OCI-LY1 (cell line): Measurements from ENCODE around the gene FADS2.

Experiments used
- H2AFZ ChIP-seq: fragments of 200-600 bp; sonication (generic), shearing (Covaris generic); 2 replicates; pipeline ENCODE4 v1.6.0; 2014; ENCODE audit warnings: antibody characterized with exemption, mild to moderate bottlenecking, low read length
- H3F3A ChIP-seq: fragments of 200-600 bp; sonication (generic), shearing (Covaris generic); 2 replicates; pipeline ENCODE4 v1.6.0; 2014; ENCODE audit warnings: mild to moderate bottlenecking, antibody characterized with exemption, low read length, moderate library complexity; ENCODE audit not compliant: insufficient read depth
- H3K27ac ChIP-seq: fragments of 200-600 bp; sonication (generic); 2 replicates; pipeline ENCODE4 v1.5.1; 2014; ENCODE audit warnings: low read length, mixed run types, mild to moderate bottlenecking, low read depth; ENCODE audit not compliant: poor library complexity, severe bottlenecking
- H3K27me3 ChIP-seq: fragments of 200-600 bp; sonication (generic); 2 replicates; pipeline ENCODE4 v1.6.0; 2014; ENCODE audit warnings: antibody characterized with exemption, mild to moderate bottlenecking, low read length, moderate library complexity; ENCODE audit not compliant: insufficient read depth
- H3K36me3 ChIP-seq: fragments of 200-600 bp; sonication (generic); 2 replicates; pipeline ENCODE4 v1.6.1; 2014; ENCODE audit warnings: mild to moderate bottlenecking, antibody characterized with exemption, low read length, moderate library complexity, mixed read lengths; ENCODE audit not compliant: insufficient read depth
- H3K4me1 ChIP-seq: fragments of 200-600 bp; sonication (generic); 2 replicates; pipeline ENCODE4 v1.5.1; 2014; ENCODE audit warnings: mild to moderate bottlenecking, low read length, moderate library complexity; ENCODE audit not compliant: insufficient read depth, severe bottlenecking
- H3K4me2 ChIP-seq: fragments of 200-600 bp; sonication (generic), shearing (Covaris generic); 2 replicates; pipeline ENCODE4 v1.6.1; 2014; ENCODE audit warnings: low read length
- H3K4me3 ChIP-seq: fragments of 200-600 bp; sonication (generic); 2 replicates; pipeline ENCODE4 v1.5.1; 2014; ENCODE audit warnings: low read length, low read depth, mild to moderate bottlenecking, mixed read lengths; ENCODE audit not compliant: poor library complexity, severe bottlenecking
- H3K79me2 ChIP-seq: fragments of 200-600 bp; shearing (Covaris generic); 2 replicates; pipeline ENCODE4 v1.6.1; 2016; ENCODE audit warnings: mixed run types, low read length, mixed read lengths; ENCODE audit not compliant: insufficient read depth
- H3K9ac ChIP-seq: fragments of 200-600 bp; sonication (generic), shearing (Covaris generic); 2 replicates; pipeline ENCODE4 v1.6.1; 2014; ENCODE audit warnings: mild to moderate bottlenecking, low read length, mixed read lengths
- H3K9me2 ChIP-seq: fragments of 200-600 bp; sonication (generic), shearing (Covaris generic); 2 replicates; pipeline ENCODE4 v1.6.1; 2014; ENCODE audit warnings: low read depth, mild to moderate bottlenecking, low read length, mixed read lengths
- H3K9me3 ChIP-seq: fragments of 200-600 bp; shearing (Covaris generic); 2 replicates; pipeline ENCODE4 v1.6.1; 2014; ENCODE audit warnings: low read length, mixed read lengths
- H4K20me1 ChIP-seq: fragments of 200-600 bp; sonication (generic), shearing (Covaris generic); 2 replicates; pipeline ENCODE4 v1.6.0; 2016; ENCODE audit warnings: mild to moderate bottlenecking, low read length; ENCODE audit not compliant: insufficient read depth
- EZH2 ChIP-seq: fragments of 200-600 bp; sonication (generic), shearing (Covaris generic); IDR thresholded peaks from 2 replicates; pipeline ENCODE4 v1.8.0; 2017; ENCODE audit warnings: borderline replicate concordance, mixed run types, mild to moderate bottlenecking, antibody characterized with exemption, low read length, moderate library complexity, mixed read lengths
- TF ChIP-seq, protein P1 (sequence below): fragments of 200-600 bp; sonication (generic), shearing (Covaris generic); IDR thresholded peaks from 2 replicates; pipeline ENCODE4 v1.5.1; 2017; ENCODE audit warnings: mild to moderate bottlenecking, antibody characterized with exemption, low read length, moderate library complexity, mixed read lengths

Gene FADS2

DNA sequence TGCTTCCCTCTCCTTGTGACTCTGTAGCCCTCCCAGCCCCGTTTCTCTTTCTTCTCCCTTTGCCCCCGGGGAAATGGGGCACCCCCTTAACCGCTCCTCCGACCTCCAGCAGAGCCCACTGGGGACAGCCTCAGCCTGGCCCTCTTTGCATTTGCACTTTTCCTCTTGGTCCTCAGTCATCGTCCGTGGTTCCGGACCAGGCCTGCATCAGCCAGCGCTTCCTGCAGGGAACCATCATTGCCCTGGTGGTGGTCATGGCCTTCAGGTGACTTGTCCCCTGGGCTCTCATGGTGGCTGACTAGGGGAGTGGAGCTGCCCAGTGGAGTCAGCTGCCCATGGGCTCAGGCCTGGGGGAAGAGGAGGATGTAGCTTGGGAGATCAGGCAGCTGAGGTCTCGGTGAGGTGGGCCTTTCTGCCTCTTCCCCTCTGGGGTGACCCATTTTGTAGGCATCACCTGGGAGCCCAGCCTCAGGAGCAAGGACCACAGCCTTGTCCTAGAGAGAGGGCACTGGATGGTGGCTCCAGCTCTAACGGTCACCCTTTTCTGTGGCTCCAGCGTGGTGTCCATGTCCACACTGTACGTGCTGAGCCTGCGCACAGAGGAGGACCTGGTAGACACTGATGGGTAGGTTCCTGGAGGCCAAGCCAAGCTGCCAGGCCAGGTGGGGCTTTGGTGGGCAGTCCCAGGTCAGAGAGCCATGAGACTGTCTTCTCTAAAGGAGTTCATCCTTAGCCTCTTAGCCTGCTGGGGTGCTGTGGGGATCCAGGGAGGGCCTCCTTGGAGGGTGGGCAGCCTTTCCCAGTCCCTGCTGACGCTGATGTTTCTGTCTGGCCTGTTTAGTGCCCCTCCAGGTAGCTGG lies 48.2 kb upstream of the FADS2 start:
- H3K27ac ChIP-seq = no peak overlapping the region

DNA sequence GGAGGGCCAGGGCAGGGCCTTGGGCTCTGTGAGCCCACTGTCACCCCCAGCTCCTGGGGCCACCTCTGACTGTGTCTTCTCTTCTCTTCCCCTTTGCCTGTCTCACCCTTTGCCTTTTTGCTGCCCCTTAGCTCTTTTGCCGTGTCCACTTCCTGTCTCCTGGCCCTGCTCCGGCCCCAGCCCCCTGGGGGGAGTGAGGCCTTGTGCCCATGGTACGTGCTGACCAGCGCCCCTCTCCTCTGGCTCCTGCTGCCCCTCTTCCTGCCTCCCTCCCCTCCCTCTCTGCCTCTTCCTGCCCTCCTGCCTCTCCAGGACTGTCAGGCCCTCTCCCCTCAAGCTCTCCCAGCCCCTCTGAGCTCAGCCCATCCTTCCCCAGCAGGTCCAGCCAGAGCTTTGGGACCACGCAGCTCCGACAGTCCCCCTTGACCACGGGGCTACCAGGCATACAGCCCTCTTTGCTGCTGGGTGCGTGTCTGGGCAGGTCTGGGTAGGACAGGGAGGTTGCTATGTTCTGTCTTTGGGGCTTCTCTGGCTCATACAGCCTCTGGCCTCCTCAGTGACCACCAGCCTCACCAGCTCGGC lies 47.4 kb upstream of the FADS2 start:
- Histone ChIP-seq H3K9me2 (no peaks in the 10 kb centered on the region), H2AFZ (no peak overlapping the region)

More for the DNA sequence above, 48.2 kb upstream of the FADS2 start:
- H3K36me3 ChIP-seq = no peaks in the 10 kb centered on the region
- H3K4me2 ChIP-seq = no peak overlapping the region
- H4K20me1 ChIP-seq = no peaks in the 10 kb centered on the region
- no peak overlapping the region for H2AFZ ChIP-seq
- H3K9me2 ChIP-seq = no peaks in the 10 kb centered on the region
- no peak for TF ChIP-seq EZH2
- TF ChIP-seq, protein P1, sequence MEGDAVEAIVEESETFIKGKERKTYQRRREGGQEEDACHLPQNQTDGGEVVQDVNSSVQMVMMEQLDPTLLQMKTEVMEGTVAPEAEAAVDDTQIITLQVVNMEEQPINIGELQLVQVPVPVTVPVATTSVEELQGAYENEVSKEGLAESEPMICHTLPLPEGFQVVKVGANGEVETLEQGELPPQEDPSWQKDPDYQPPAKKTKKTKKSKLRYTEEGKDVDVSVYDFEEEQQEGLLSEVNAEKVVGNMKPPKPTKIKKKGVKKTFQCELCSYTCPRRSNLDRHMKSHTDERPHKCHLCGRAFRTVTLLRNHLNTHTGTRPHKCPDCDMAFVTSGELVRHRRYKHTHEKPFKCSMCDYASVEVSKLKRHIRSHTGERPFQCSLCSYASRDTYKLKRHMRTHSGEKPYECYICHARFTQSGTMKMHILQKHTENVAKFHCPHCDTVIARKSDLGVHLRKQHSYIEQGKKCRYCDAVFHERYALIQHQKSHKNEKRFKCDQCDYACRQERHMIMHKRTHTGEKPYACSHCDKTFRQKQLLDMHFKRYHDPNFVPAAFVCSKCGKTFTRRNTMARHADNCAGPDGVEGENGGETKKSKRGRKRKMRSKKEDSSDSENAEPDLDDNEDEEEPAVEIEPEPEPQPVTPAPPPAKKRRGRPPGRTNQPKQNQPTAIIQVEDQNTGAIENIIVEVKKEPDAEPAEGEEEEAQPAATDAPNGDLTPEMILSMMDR = no peak
- no peak overlapping the region for H3K9ac ChIP-seq
- no peaks in the 10 kb centered on the region for H3K9me3 ChIP-seq
- H3K4me1 ChIP-seq = peaks cover 4% of the 10 kb centered on the region
- H3F3A ChIP-seq = no peaks in the 10 kb centered on the region
- H3K27me3 ChIP-seq = no peaks in the 10 kb centered on the region; the same call in 1 of the 2 replicates
- H3K4me3 ChIP-seq = no peak overlapping the region
- no peaks in the 10 kb centered on the region for H3K79me2 ChIP-seq

DNA sequence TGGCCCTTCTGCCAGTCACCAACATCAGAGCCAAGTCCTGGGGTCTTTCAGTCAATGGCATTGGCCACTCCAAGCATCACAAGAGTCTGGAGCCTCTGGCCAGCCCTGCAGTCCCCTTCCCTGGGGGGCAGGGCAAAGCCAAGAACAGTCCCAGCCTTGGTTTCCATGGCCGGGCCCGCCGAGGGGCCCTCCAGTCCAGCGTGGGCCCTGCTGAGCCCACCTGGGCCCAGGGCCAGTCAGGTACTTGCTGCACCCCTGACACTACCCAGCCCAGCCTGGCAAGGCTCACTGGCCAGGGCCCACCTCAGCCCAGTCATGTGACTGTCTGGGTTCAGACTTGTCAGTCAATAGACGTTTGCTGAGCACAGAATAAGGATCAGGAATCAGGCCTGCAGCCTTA lies 46.5 kb upstream of the FADS2 start:
- Histone ChIP-seq H3K36me3 (peaks cover 12% of the 10 kb centered on the region), H3K4me3 (no peak overlapping the region), H3K9ac (no peak overlapping the region), H3K4me1 (peaks cover 4% of the 10 kb centered on the region), H3F3A (no peaks in the 10 kb centered on the region), H3K79me2 (no peaks in the 10 kb centered on the region), H4K20me1 (no peaks in the 10 kb centered on the region), H2AFZ (no peak overlapping the region), H3K9me3 (no peaks in the 10 kb centered on the region), H3K4me2 (no peak overlapping the region), H3K27me3 (no peaks in the 10 kb centered on the region; the same call in 1 of the 2 replicates), H3K27ac (no peak overlapping the region), H3K9me2 (no peaks in the 10 kb centered on the region)
- TF ChIP-seq, protein P1 = no peak
- no peak for TF ChIP-seq EZH2

More for the DNA sequence above, 47.4 kb upstream of the FADS2 start:
- Histone ChIP-seq H3K36me3 (peaks cover 3% of the 10 kb centered on the region; the same call in 1 of the 2 replicates), H3K79me2 (no peaks in the 10 kb centered on the region), H3K4me1 (peaks cover 4% of the 10 kb centered on the region), H3K4me3 (no peak overlapping the region), H3K9ac (no peak overlapping the region), H3K27me3 (no peaks in the 10 kb centered on the region; the same call in 1 of the 2 replicates), H3K9me3 (no peaks in the 10 kb centered on the region), H4K20me1 (no peaks in the 10 kb centered on the region), H3K4me2 (no peak overlapping the region), H3F3A (no peaks in the 10 kb centered on the region), H3K27ac (no peak overlapping the region)
- no peak for TF ChIP-seq EZH2
- TF ChIP-seq, protein P1 = no peak
